Left ventricle myocardium inferior (tissue), 1 donor: ENCODE results near the gene SEC22C. TPM values are rescaled to one million over a fixed set of nuclear protein-coding genes. Genes with fewer than 3 reads are reported as not detected.

Source experiments
- DNase-seq: peaks from one replicate; pipeline ENCODE4 v3.0.0-alpha.2; 2020
- H3K27ac ChIP-seq: fragments of 200-600 bp; replicated peaks from 2 replicates; pipeline ENCODE4 v1.8.0; 2021
- H3K27me3 ChIP-seq: fragments of 200-600 bp; 2 replicates; pipeline ENCODE4 v1.8.0; 2021; ENCODE audit warnings: low read depth
- H3K36me3 ChIP-seq: fragments of 200-600 bp; 2 replicates; pipeline ENCODE4 v1.8.0; 2021
- H3K4me1 ChIP-seq: fragments of 200-600 bp; 2 replicates; pipeline ENCODE4 v1.8.0; 2021
- H3K4me3 ChIP-seq: fragments of 200-600 bp; 2 replicates; pipeline ENCODE4 v1.8.0; 2021; ENCODE audit warnings: mild to moderate bottlenecking, moderate library complexity
- H3K9me3 ChIP-seq: fragments of 200-600 bp; replicated peaks from 2 replicates; pipeline ENCODE4 v1.8.0; 2021
- intact Hi-C: fragments of 100-400 bp; cut with micrococcal nuclease; formaldehyde crosslinking; loops from one replicate; pipeline ENCODE4 v1.11.0; 2022
- total RNA-seq: library from RNA; stranded (reverse); fragmentation: NEBNext Ultra II Directional; extraction: Animal tissue kit (Norgen Biotek cat#: 25700); gene quantifications from one replicate; pipeline ENCODE4 v1.2.1, GENCODE V29; 2021
- TF ChIP-seq, protein P1 (sequence below): fragments of 200-600 bp; IDR thresholded peaks from 2 replicates; pipeline ENCODE4 v1.8.0; 2021; ENCODE audit warnings: antibody characterized with exemption, mild to moderate bottlenecking, borderline replicate concordance
- donor health status: DM: no; HTN: yes; CAD: no; lungs with severe emphysema.

Gene SEC22C
- total RNA-seq, 1 donor from 2014 or later: 23.0 TPM

- TF ChIP-seq, protein P1, sequence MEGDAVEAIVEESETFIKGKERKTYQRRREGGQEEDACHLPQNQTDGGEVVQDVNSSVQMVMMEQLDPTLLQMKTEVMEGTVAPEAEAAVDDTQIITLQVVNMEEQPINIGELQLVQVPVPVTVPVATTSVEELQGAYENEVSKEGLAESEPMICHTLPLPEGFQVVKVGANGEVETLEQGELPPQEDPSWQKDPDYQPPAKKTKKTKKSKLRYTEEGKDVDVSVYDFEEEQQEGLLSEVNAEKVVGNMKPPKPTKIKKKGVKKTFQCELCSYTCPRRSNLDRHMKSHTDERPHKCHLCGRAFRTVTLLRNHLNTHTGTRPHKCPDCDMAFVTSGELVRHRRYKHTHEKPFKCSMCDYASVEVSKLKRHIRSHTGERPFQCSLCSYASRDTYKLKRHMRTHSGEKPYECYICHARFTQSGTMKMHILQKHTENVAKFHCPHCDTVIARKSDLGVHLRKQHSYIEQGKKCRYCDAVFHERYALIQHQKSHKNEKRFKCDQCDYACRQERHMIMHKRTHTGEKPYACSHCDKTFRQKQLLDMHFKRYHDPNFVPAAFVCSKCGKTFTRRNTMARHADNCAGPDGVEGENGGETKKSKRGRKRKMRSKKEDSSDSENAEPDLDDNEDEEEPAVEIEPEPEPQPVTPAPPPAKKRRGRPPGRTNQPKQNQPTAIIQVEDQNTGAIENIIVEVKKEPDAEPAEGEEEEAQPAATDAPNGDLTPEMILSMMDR: no peak
- no peak overlapping the region for H3K4me3 ChIP-seq
- no peaks in the 10 kb centered on the region for H3K36me3 ChIP-seq
- no peak for DNase-seq
- H3K4me1 ChIP-seq: peaks cover 25% of the 10 kb centered on the region
- intact Hi-C loops: no loop called here
- no peaks in the 10 kb centered on the region for H3K27me3 ChIP-seq
- no peaks in the 10 kb centered on the region for H3K9me3 ChIP-seq
- H3K27ac ChIP-seq: no peak overlapping the region
Measured at GRCh38 chr3:42520336-42520735, 61.4 kb downstream of the SEC22C start.

GRCh38 chr3:42519568-42519962 is 62.2 kb downstream of the SEC22C start:
- Histone ChIP-seq H3K4me1 (peaks cover 33% of the 10 kb centered on the region), H3K27ac (no peak overlapping the region), H3K36me3 (no peaks in the 10 kb centered on the region), H3K9me3 (no peaks in the 10 kb centered on the region), H3K27me3 (no peaks in the 10 kb centered on the region), H3K4me3 (no peak overlapping the region)
- TF ChIP-seq, protein P1: no peak
- intact Hi-C loops: no loop called here
- DNase-seq: no peak

DNA sequence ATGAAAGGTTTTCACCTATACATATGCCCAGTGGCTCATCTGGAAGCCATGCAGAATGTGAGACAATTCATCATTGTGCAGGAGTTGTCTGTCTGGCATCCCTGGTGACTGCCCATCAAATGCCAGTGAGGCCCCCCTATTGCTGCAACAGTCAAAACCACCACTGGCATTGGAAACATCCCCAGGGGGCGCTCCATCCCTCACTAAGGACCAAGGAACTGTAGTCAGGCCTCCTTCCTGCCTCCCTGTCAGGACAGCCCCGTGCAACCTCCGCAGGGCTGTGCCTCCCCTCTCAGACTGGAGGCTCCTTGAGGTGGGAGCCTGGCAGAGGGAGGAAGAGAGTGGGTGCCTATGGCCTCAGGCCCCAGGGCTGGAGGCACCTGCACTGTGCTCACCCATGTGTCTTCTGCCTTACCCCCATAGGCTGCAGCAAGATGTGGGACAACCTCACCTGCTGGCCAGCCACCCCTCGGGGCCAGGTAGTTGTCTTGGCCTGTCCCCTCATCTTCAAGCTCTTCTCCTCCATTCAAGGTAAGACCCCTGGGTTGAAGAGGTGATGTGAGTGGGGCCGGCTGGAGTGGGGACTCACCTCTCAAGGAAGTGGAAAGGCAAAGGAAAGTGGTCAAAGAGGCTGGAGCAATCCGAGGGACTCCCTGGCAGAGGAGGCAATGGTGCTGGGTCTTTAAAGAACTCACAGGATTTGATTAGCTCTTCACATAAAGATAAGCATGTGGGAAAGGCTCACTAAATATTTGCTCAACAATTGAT is 62.8 kb downstream of the SEC22C start:
- intact Hi-C loops: no loop called here
- TF ChIP-seq, protein P1: peak; percentile 18
- no peaks in the 10 kb centered on the region for H3K9me3 ChIP-seq
- no peaks in the 10 kb centered on the region for H3K36me3 ChIP-seq
- no peaks in the 10 kb centered on the region for H3K27me3 ChIP-seq
- peaks cover 35% of the 10 kb centered on the region for H3K4me1 ChIP-seq
- H3K4me3 ChIP-seq: no peak overlapping the region
- no peak for DNase-seq
- no peak overlapping the region for H3K27ac ChIP-seq

DNA sequence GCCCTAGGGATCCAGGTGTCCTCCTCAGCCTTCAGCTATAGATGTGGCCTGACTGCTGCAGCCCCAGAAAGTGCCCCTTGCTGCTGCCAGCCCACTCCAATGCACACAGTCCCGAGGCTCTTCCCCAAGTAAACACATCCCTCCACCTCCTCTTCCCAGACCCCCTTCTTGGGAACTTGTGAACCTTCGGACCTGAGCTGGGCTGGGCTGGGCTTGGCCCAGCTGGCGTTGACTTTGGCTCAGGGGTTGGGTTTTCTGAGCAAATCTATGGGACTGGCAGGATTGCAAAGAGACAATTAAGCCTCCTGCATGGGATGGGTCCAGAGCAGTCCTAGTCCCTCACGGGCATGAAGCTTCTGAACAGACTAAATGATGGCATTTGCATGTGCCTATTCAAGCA is 64.7 kb downstream of the SEC22C start:
- Histone ChIP-seq H3K27ac (no peak overlapping the region), H3K4me1 (peaks cover 50% of the 10 kb centered on the region), H3K4me3 (no peak overlapping the region), H3K27me3 (no peaks in the 10 kb centered on the region), H3K9me3 (no peaks in the 10 kb centered on the region), H3K36me3 (no peaks in the 10 kb centered on the region)
- DNase-seq: no peak
- TF ChIP-seq, protein P1: no peak
- intact Hi-C loops: no loop called here

DNA sequence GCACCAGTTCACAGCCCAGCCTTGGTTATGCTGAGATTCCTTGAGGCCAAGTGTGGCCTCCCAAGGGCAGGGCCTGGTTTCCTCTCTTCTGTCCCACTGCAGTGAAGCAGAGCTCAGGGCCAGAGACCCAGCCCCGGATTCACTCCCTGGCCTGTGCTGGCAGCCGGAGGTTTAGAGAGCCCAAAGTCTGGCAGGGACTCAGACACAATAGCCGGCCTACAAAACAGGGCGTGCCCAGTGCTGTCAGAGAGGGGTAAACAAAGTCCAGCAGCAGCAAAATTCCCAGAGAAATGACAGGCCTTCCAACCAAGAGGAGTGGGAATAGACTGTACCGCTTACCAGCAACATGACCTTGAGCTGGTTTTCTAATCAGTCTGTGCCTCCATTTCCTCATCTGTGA is 65.3 kb downstream of the SEC22C start:
- Histone ChIP-seq H3K4me3 (no peak overlapping the region), H3K4me1 (peaks cover 57% of the 10 kb centered on the region), H3K36me3 (no peaks in the 10 kb centered on the region), H3K27me3 (no peaks in the 10 kb centered on the region), H3K9me3 (no peaks in the 10 kb centered on the region), H3K27ac (peak overlapping the region; percentile 81)
- TF ChIP-seq, protein P1: no peak
- intact Hi-C loops: no loop called here
- DNase-seq: no peak
